ENCODE measurements around the gene BGLAP.
A peak's percentile ranks its signal among the peaks of the same experiment; 100 is the strongest.

Gene BGLAP

GRCh38 chr1:156241926-156242325, at the start of gene BGLAP:
Gene BGLAP, plus strand, starts transcription at chr1:156242184. Its CDS starts 48 bp downstream, at chr1:156242232.
- H3K4me3 ChIP-seq (ENCODE audit: low read depth, low read length) = no peak within 1 kb of the TSS
- DNase-seq (ENCODE audit: low read depth) = peak; percentile 35

GRCh38 chr1:156193208-156193487, 48.8 kb upstream of the BGLAP start:
- TF ChIP-seq POLR2A (IDR thresholded peaks at IDR 0.05; ENCODE audit: extremely low read depth, insufficient read length) (no peak), MYC (IDR thresholded peaks at IDR 0.05; ENCODE audit: low read depth, low read length) (no peak)
- TF ChIP-seq, protein P1, sequence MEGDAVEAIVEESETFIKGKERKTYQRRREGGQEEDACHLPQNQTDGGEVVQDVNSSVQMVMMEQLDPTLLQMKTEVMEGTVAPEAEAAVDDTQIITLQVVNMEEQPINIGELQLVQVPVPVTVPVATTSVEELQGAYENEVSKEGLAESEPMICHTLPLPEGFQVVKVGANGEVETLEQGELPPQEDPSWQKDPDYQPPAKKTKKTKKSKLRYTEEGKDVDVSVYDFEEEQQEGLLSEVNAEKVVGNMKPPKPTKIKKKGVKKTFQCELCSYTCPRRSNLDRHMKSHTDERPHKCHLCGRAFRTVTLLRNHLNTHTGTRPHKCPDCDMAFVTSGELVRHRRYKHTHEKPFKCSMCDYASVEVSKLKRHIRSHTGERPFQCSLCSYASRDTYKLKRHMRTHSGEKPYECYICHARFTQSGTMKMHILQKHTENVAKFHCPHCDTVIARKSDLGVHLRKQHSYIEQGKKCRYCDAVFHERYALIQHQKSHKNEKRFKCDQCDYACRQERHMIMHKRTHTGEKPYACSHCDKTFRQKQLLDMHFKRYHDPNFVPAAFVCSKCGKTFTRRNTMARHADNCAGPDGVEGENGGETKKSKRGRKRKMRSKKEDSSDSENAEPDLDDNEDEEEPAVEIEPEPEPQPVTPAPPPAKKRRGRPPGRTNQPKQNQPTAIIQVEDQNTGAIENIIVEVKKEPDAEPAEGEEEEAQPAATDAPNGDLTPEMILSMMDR (IDR thresholded peaks at IDR 0.05; ENCODE audit: low read depth, low read length) = no peak
- TF ChIP-seq, protein P2, sequence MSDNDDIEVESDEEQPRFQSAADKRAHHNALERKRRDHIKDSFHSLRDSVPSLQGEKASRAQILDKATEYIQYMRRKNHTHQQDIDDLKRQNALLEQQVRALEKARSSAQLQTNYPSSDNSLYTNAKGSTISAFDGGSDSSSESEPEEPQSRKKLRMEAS (IDR thresholded peaks at IDR 0.05; ENCODE audit: low read depth, low read length) = no peak
- no peak for DNase-seq (ENCODE audit: low read depth)
- H3K4me3 ChIP-seq (ENCODE audit: low read depth, low read length) = peak overlapping the region; percentile 99

More at GRCh38 chr1:156241926-156242325, at the start of gene BGLAP:
- TF ChIP-seq, protein P2 (IDR thresholded peaks at IDR 0.05; ENCODE audit: low read depth, low read length) = no peak
- no peak for TF ChIP-seq POLR2A (IDR thresholded peaks at IDR 0.05; ENCODE audit: extremely low read depth, insufficient read length)
- TF ChIP-seq, protein P1 (IDR thresholded peaks at IDR 0.05; ENCODE audit: low read depth, low read length) = no peak

GRCh38 chr1:156193488-156194299, 48.3 kb upstream of the BGLAP start, which contains the start of gene SLC25A44:
Gene SLC25A44, plus strand, starts transcription at chr1:156194104. Its CDS starts 5,744 bp downstream, at chr1:156199848.
- peak; percentile 98 for DNase-seq (ENCODE audit: low read depth)
- TF ChIP-seq, protein P2 (IDR thresholded peaks at IDR 0.05; ENCODE audit: low read depth, low read length) = peak; percentile 60; the same call in 1 of the 2 replicates
- TF ChIP-seq, protein P1 (IDR thresholded peaks at IDR 0.05; ENCODE audit: low read depth, low read length) = peak; percentile 42
- TF ChIP-seq POLR2A (IDR thresholded peaks at IDR 0.05; ENCODE audit: extremely low read depth, insufficient read length) (peak; percentile 68), MYC (IDR thresholded peaks at IDR 0.05; ENCODE audit: low read depth, low read length) (peak; percentile 13; the same call in 1 of the 2 replicates)
- H3K4me3 ChIP-seq (ENCODE audit: low read depth, low read length) = peak within 1 kb of the TSS; percentile 99

DNA sequence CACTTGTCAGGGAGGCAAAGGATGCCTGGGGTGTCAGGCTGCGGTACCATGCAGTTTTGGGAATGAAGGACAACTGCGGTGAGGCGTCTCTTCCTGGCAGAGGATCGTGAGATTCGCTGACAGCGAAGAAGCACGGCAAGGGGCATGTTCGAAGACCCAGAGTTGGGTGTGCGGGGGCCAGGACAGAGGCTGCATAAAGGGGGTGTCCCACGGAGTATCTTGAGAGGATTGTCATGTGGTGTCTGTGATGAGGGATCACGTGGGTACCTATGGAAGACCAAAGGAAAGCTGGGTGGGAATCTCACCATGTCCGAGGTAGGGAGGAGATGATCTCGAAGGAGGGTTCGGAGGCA, 47.7 kb upstream of the BGLAP start:
- TF ChIP-seq, protein P1 (IDR thresholded peaks at IDR 0.05; ENCODE audit: low read depth, low read length) = no peak
- TF ChIP-seq, protein P2 (IDR thresholded peaks at IDR 0.05; ENCODE audit: low read depth, low read length) = no peak
- TF ChIP-seq POLR2A (IDR thresholded peaks at IDR 0.05; ENCODE audit: extremely low read depth, insufficient read length) = no peak
- TF ChIP-seq MYC (IDR thresholded peaks at IDR 0.05; ENCODE audit: low read depth, low read length) = no peak
- peak overlapping the region; percentile 99 for H3K4me3 ChIP-seq (ENCODE audit: low read depth, low read length)
- DNase-seq (ENCODE audit: low read depth) = no peak

DNA sequence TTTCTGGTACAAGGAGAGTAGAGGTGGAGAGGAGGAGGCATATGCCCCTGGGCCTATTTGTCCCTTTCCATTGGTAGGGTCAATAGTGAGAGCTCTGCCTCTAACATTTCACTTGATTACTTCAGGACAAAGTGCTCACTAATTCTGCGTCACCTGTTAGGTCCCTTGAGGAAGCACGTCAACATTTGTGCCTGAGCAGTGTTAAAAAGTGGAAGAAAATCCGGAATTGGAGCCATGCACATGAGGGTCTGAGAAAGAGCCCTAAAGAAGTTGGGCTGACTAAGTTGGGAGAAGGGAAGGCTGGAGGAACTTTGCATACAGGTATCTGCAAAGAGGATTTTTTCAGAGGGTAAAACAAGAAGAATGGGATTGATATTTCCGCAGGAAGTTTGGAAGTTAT, 46.1 kb upstream of the BGLAP start:
- DNase-seq (ENCODE audit: low read depth) = no peak
- no peak overlapping the region for H3K4me3 ChIP-seq (ENCODE audit: low read depth, low read length)
- TF ChIP-seq, protein P2 (IDR thresholded peaks at IDR 0.05; ENCODE audit: low read depth, low read length) = no peak
- no peak for TF ChIP-seq MYC (IDR thresholded peaks at IDR 0.05; ENCODE audit: low read depth, low read length)
- TF ChIP-seq, protein P1 (IDR thresholded peaks at IDR 0.05; ENCODE audit: low read depth, low read length) = no peak
